Mesenchymal stem cell (in vitro differentiated cells and primary cell): Measurements from ENCODE around the gene RSPH1.

Experiments
- DNase-seq: peaks from one replicate; pipeline ENCODE4 v3.0.0-alpha.2; 2013
- H2AFZ ChIP-seq: one replicate; pipeline ENCODE4 v1.6.1; 2013; ENCODE audit warnings: low read depth, mild to moderate bottlenecking, control low read depth, inconsistent platforms, low read length, moderate library complexity
- H2AK5ac ChIP-seq: 2 replicates; pipeline ENCODE4 v1.6.1; 2013; ENCODE audit warnings: low read length, moderate library complexity, mild to moderate bottlenecking, inconsistent platforms; ENCODE audit not compliant: severe bottlenecking
- H2BK120ac ChIP-seq: one replicate; pipeline ENCODE4 v1.6.1; 2013; ENCODE audit warnings: low read depth, mild to moderate bottlenecking, inconsistent platforms, low read length, moderate library complexity
- H2BK12ac ChIP-seq, 2 experiments: one replicate each; pipeline ENCODE4 v1.6.1; 2013; ENCODE audit warnings: inconsistent platforms in 2 of 2, low read length in 2 of 2, mild to moderate bottlenecking in 2 of 2, moderate library complexity in 2 of 2, control low read depth in 1 of 2
- H2BK15ac ChIP-seq: one replicate; pipeline ENCODE4 v1.6.1; 2013; ENCODE audit warnings: mild to moderate bottlenecking, low read depth, inconsistent platforms; ENCODE audit not compliant: poor library complexity, severe bottlenecking
- H2BK5ac ChIP-seq: 2 replicates; pipeline ENCODE4 v1.6.1; 2013; ENCODE audit warnings: low read depth, mild to moderate bottlenecking, low read length, control low read depth, inconsistent platforms; ENCODE audit not compliant: poor library complexity, severe bottlenecking
- H3K14ac ChIP-seq, 2 experiments: one replicate each; pipeline ENCODE4 v1.6.1; 2013; ENCODE audit warnings: inconsistent platforms in 2 of 2, low read length in 2 of 2, control low read depth in 1 of 2, mild to moderate bottlenecking in 1 of 2, moderate library complexity in 1 of 2
- H3K18ac ChIP-seq, 2 experiments: one replicate each; pipeline ENCODE4 v1.6.1; 2013; ENCODE audit warnings: inconsistent platforms in 2 of 2, low read length in 2 of 2, control low read depth in 1 of 2, low read depth in 1 of 2, mild to moderate bottlenecking in 1 of 2
- H3K23ac ChIP-seq, 2 experiments: one replicate each; pipeline ENCODE4 v1.6.1; 2013; ENCODE audit warnings: inconsistent platforms in 2 of 2, low read length in 2 of 2, mild to moderate bottlenecking in 2 of 2, moderate library complexity in 2 of 2, control low read depth in 1 of 2
- H3K27ac ChIP-seq: 2 replicates; pipeline ENCODE4 v1.5.1; 2013; ENCODE audit warnings: mild to moderate bottlenecking, moderate library complexity, low read length, control low read depth, inconsistent platforms; ENCODE audit not compliant: poor library complexity, severe bottlenecking
- H3K27me3 ChIP-seq, 2 experiments: 2 replicates each; pipeline versions ENCODE4 v1.6.1 to v1.7.0; 2013; ENCODE audit warnings: low read length in 2 of 2, mild to moderate bottlenecking in 2 of 2, moderate library complexity in 2 of 2, control low read depth in 1 of 2, inconsistent platforms in 1 of 2; ENCODE audit not compliant: control insufficient read depth in 1 of 2, insufficient read depth in 1 of 2
- H3K36me3 ChIP-seq, 2 experiments: 2 replicates each; pipeline versions ENCODE4 v1.6.1 to v1.7.0; 2013; ENCODE audit warnings: low read length in 2 of 2, control low read depth in 1 of 2, inconsistent platforms in 1 of 2, low read depth in 1 of 2, mild to moderate bottlenecking in 1 of 2; ENCODE audit not compliant: insufficient read depth in 2 of 2, control insufficient read depth in 1 of 2
- H3K4ac ChIP-seq, 2 experiments: one replicate each; pipeline ENCODE4 v1.6.1; 2013; ENCODE audit warnings: inconsistent platforms in 2 of 2, low read length in 2 of 2, mild to moderate bottlenecking in 2 of 2, moderate library complexity in 2 of 2, control low read depth in 1 of 2, low read depth in 1 of 2
- H3K4me1 ChIP-seq: 2 replicates; pipeline ENCODE4 v1.6.1; 2013; ENCODE audit warnings: low read depth, low read length, control low read depth; ENCODE audit not compliant: control insufficient read depth, insufficient read depth
- H3K4me2 ChIP-seq: 2 replicates; pipeline ENCODE4 v1.6.1; 2013; ENCODE audit warnings: low read length, mild to moderate bottlenecking, inconsistent platforms; ENCODE audit not compliant: poor library complexity, severe bottlenecking
- H3K4me3 ChIP-seq, 2 experiments: 2 replicates each; pipeline versions ENCODE4 v1.5.1 to v1.7.0; 2013; ENCODE audit warnings: low read length in 2 of 2, mild to moderate bottlenecking in 2 of 2, control low read depth in 1 of 2, low read depth in 1 of 2; ENCODE audit not compliant: insufficient read depth in 1 of 2
- H3K79me1 ChIP-seq: replicated peaks from 2 replicates; pipeline ENCODE4 v1.6.1; 2013; ENCODE audit warnings: mild to moderate bottlenecking, control low read depth, low read length, inconsistent platforms; ENCODE audit not compliant: poor library complexity, severe bottlenecking
- H3K9ac ChIP-seq: 2 replicates; pipeline ENCODE4 v1.7.0; 2013; ENCODE audit warnings: mild to moderate bottlenecking, low read length, moderate library complexity
- H3K9me3 ChIP-seq: 2 replicates; pipeline ENCODE4 v1.7.0; 2013; ENCODE audit warnings: mild to moderate bottlenecking, low read length; ENCODE audit not compliant: control insufficient read depth
- H4K8ac ChIP-seq: one replicate; pipeline ENCODE4 v1.6.1; 2013; ENCODE audit warnings: inconsistent platforms, mild to moderate bottlenecking, low read length, moderate library complexity
- H4K91ac ChIP-seq: one replicate; pipeline ENCODE4 v1.6.1; 2013; ENCODE audit warnings: mild to moderate bottlenecking, low read length, inconsistent platforms
- WGBS: methylation state at CpG from one replicate; pipeline ENCODE4 v1.1.7; 2013; ENCODE audit warnings: mixed read lengths; 5-methylcytosine and 5-hydroxymethylcytosine counted together

Gene RSPH1

GRCh38 chr21:42500225-42500624 is 4.2 kb upstream of the RSPH1 start:
- H2AFZ ChIP-seq, result no peak overlapping the region
- H2BK120ac ChIP-seq, result no peak overlapping the region
- no peak overlapping the region for H2AK5ac ChIP-seq
- H3K4me2 ChIP-seq, result no peak overlapping the region
- H3K9me3 ChIP-seq, result no peaks in the 10 kb centered on the region
- H3K4ac ChIP-seq, result no peak overlapping the region
- no peak overlapping the region for H4K91ac ChIP-seq
- peaks cover 11% of the 10 kb centered on the region for H3K4me1 ChIP-seq
- no peak overlapping the region for H3K9ac ChIP-seq
- H3K14ac ChIP-seq, result no peak overlapping the region
- H2BK15ac ChIP-seq, result no peak overlapping the region
- H3K23ac ChIP-seq, result no peak overlapping the region
- H3K4me3 ChIP-seq, result no peak overlapping the region
- 85% methylated on average over 4 of the region's 4 CpGs for WGBS
- no peak overlapping the region for H4K8ac ChIP-seq
- no peak for DNase-seq
- no peak overlapping the region for H3K18ac ChIP-seq
- H2BK12ac ChIP-seq, result no peak overlapping the region
- no peaks in the 10 kb centered on the region for H3K36me3 ChIP-seq
- H3K79me1 ChIP-seq, result peaks cover under 1% of the 10 kb centered on the region
- H3K27ac ChIP-seq, result no peak overlapping the region
- no peak overlapping the region for H2BK5ac ChIP-seq
- peaks cover 0 to 11% of the 10 kb centered on the region in 2 experiments for H3K27me3 ChIP-seq

- Histone ChIP-seq H2BK120ac (no peak overlapping the region), H3K18ac (no peak overlapping the region), H3K4me3 (no peak overlapping the region), H4K8ac (no peak overlapping the region), H2BK15ac (no peak overlapping the region), H3K79me1 (peaks cover 2% of the 10 kb centered on the region), H4K91ac (no peak overlapping the region), H3K4me1 (peaks cover 13% of the 10 kb centered on the region), H3K27me3 (peaks cover 0 to 5% of the 10 kb centered on the region in 2 experiments), H2AK5ac (no peak overlapping the region), H2AFZ (no peak overlapping the region), H3K9me3 (no peaks in the 10 kb centered on the region), H3K4me2 (no peak overlapping the region), H3K14ac (no peak overlapping the region), H3K4ac (no peak overlapping the region), H3K36me3 (no peaks in the 10 kb centered on the region), H3K9ac (no peak overlapping the region), H3K23ac (no peak overlapping the region), H2BK5ac (no peak overlapping the region), H3K27ac (no peak overlapping the region), H2BK12ac (no peak overlapping the region)
- WGBS, result 69% methylated on average over 15 of the region's 15 CpGs
- no peak for DNase-seq
These were observed 3.6 kb upstream of the RSPH1 start for GRCh38 chr21:42499444-42500112.

- Histone ChIP-seq H3K9ac (no peak overlapping the region), H3K9me3 (no peaks in the 10 kb centered on the region), H2BK5ac (no peak overlapping the region), H2AFZ (no peak overlapping the region), H4K8ac (no peak overlapping the region), H2BK15ac (no peak overlapping the region), H3K18ac (no peak overlapping the region), H3K79me1 (peaks cover 2% of the 10 kb centered on the region), H2AK5ac (no peak overlapping the region), H3K27ac (no peak overlapping the region), H2BK120ac (no peak overlapping the region), H3K4me1 (peaks cover 13% of the 10 kb centered on the region), H3K23ac (no peak overlapping the region), H3K14ac (no peak overlapping the region), H3K4me2 (no peak overlapping the region), H3K4me3 (no peak overlapping the region), H3K4ac (no peak overlapping the region), H3K27me3 (peaks cover 0 to 3% of the 10 kb centered on the region in 2 experiments), H3K36me3 (no peaks in the 10 kb centered on the region), H2BK12ac (no peak overlapping the region), H4K91ac (no peak overlapping the region)
- WGBS, result 66% methylated on average over 5 of the region's 5 CpGs
- no peak for DNase-seq
These were observed 2.0 kb upstream of the RSPH1 start for GRCh38 chr21:42498012-42498411.

- H2BK12ac ChIP-seq, result no peak overlapping the region
- no peak overlapping the region for H3K18ac ChIP-seq
- peaks cover 2% of the 10 kb centered on the region for H3K79me1 ChIP-seq
- peak overlapping the region; percentile 60 to 97 for H3K4me3 ChIP-seq
- no peak overlapping the region for H2BK5ac ChIP-seq
- H3K14ac ChIP-seq, result no peak overlapping the region
- H4K8ac ChIP-seq, result peak overlapping the region; percentile 39
- no peaks in the 10 kb centered on the region for H3K9me3 ChIP-seq
- H3K27ac ChIP-seq, result no peak overlapping the region
- no peaks in the 10 kb centered on the region for H3K36me3 ChIP-seq
- peaks cover 13% of the 10 kb centered on the region for H3K4me1 ChIP-seq
- peak overlapping the region; percentile 95 for H3K9ac ChIP-seq
- peaks cover 0 to 11% of the 10 kb centered on the region in 2 experiments for H3K27me3 ChIP-seq
- no peak overlapping the region for H2BK120ac ChIP-seq
- H3K23ac ChIP-seq, result no peak overlapping the region
- H3K4ac ChIP-seq, result peak overlapping the region in 1 of 2 experiments; percentile 40
- H2AK5ac ChIP-seq, result no peak overlapping the region
- peak overlapping the region; percentile 69 for H3K4me2 ChIP-seq
- H4K91ac ChIP-seq, result no peak overlapping the region
- DNase-seq, result no peak
- 36% methylated on average over 16 of the region's 19 CpGs for WGBS
- H2BK15ac ChIP-seq, result no peak overlapping the region
- peak overlapping the region; percentile 72 for H2AFZ ChIP-seq
These were observed 797 bp upstream of the RSPH1 start for GRCh38 chr21:42496839-42497202.
